Measurements from ENCODE around the gene MTHFR. TPM values are rescaled to one million over a fixed set of nuclear protein-coding genes. Genes with fewer than 3 reads are reported as not detected.

Gene MTHFR
- total and polyA plus RNA-seq, 2 of the 4 experiments (the other 2 are of a cell fraction): 7.3 to 7.4 TPM

DNA sequence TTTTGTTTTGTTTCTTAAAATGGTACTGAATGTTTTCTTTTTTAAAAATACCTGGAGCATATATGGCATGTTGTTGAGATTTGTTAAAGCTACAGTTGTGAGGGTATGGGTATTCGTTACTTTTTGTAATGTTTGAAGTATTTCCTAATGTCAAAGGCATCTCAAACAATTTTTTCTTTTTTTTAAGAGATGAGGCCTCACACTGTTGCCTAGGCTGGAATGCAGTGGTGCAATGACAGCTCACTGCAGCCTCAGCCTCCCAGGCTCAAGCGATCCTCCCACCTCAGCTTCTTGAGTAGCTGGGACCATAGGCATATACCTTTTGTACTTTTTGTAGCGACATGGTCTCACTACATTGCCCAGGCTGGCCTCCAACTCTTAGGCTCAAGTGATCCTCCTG lies 16.3 kb upstream of the MTHFR start:
- Histone ChIP-seq H3K9ac (ENCODE audit: low read depth, low read length) (no peak overlapping the region), H4K5ac (ENCODE audit: low read depth, low read length) (no peak overlapping the region), H2BK15ac (ENCODE audit: low read depth, low read length) (no peak overlapping the region), H4K8ac (ENCODE audit: low read depth in 2 of 2, low read length in 2 of 2) (peak overlapping the region in 1 of 2 experiments; percentile 51; a peak in 2 of 4 replicates), H3K27ac (ENCODE audit: insufficient read depth, low read length) (peak overlapping the region; percentile 6; the same call in 1 of the 2 replicates), H3K18ac (ENCODE audit: low read depth, low read length) (no peak overlapping the region), H3K27me3 (ENCODE audit: control insufficient read depth, insufficient read depth, low read length) (no peaks in the 10 kb centered on the region), H3K14ac (replicated peaks; ENCODE audit: low read depth, low read length) (no peak overlapping the region; the same call in 1 of the 2 replicates), H4K20me1 (ENCODE audit: insufficient read depth, low read length) (0 out of 2 replicates have a peak, but pooled peaks cover 3% of the 10 kb centered on the region), H3K4me2 (ENCODE audit: low read depth, low read length) (no peak overlapping the region), H3K79me1 (ENCODE audit: low read depth in 1 of 2, low read length in 2 of 2) (peaks cover 0 to 20% of the 10 kb centered on the region in 2 experiments; a peak in 3 of 4 replicates), H2AFZ (replicated peaks; ENCODE audit: low read length, poor library complexity) (no peak overlapping the region), H3K23ac (ENCODE audit: low read depth, low read length) (no peak overlapping the region; the same call in 1 of the 2 replicates), H3K56ac (ENCODE audit: extremely low read depth, insufficient read depth, low read length) (no peak overlapping the region; the same call in 1 of the 2 replicates), H2AK9ac (replicated peaks; ENCODE audit: low read depth, low read length, poor library complexity) (no peak overlapping the region), H3K36me3 (ENCODE audit: control insufficient read depth, insufficient read depth, low read length) (peaks cover 50% of the 10 kb centered on the region), H3K9me3 (ENCODE audit: control insufficient read depth, insufficient read depth, low read length) (no peaks in the 10 kb centered on the region), H4K91ac (ENCODE audit: insufficient read depth, low read depth, low read length) (no peak overlapping the region; the same call in 1 of the 2 replicates), H2AK5ac (ENCODE audit: low read depth, low read length) (peak overlapping the region; percentile 48; the same call in 1 of the 2 replicates), H3K9me1 (ENCODE audit: insufficient read depth, low read length) (peaks cover 11% of the 10 kb centered on the region), H3K4me1 (ENCODE audit: control insufficient read depth, insufficient read depth, low read length) (peaks cover 1% of the 10 kb centered on the region; the same call in 1 of the 2 replicates), H3K4me3 (ENCODE audit: insufficient read depth, low read depth, low read length) (no peak overlapping the region), H2BK120ac (ENCODE audit: low read depth, low read length) (no peak overlapping the region), H3K4ac (ENCODE audit: low read depth, low read length) (peak overlapping the region; percentile 59), H2BK20ac (ENCODE audit: low read depth, low read length) (no peak overlapping the region), H2BK5ac (ENCODE audit: low read depth, low read length, poor library complexity, severe bottlenecking) (peak overlapping the region; percentile 70)
- 100% methylated on average over 1 of the region's 3 CpGs; no CpG with 5 or more reads in 1 of the 2 experiments for WGBS, 2 experiments (ENCODE audit: extremely low coverage in 2 of 2, insufficient read length in 1 of 2)
- DNase-seq: peak; percentile 68
- in situ Hi-C loops (cut with MboI; ENCODE audit: low sequenced_read_pairs) (no loop called here), intact Hi-C loops (cut with micrococcal nuclease) (no loop called here), dilution Hi-C loops (cut with HindIII; ENCODE audit: low sequenced_read_pairs, unreplicated experiment) (no loop called here)
- ChIA-PET CTCF (interaction anchor here (0.6 kb wide), 1 partner anchor 1937 kb away, joined by 3 read pairs; no protein-coding TSS in a partner anchor), POLR2A (ENCODE audit: unreplicated experiment) (interaction anchor here (0.6 kb wide), 1 partner anchor 764 kb away, joined by 3 read pairs; no protein-coding TSS in a partner anchor)
- ATAC-seq (ENCODE audit: low read depth): peak; percentile 87
- TF ChIP-seq CHD1 (IDR thresholded peaks at IDR 0.05; ENCODE audit: low read depth, low read length) (no peak), RCOR1 (IDR thresholded peaks at IDR 0.05; ENCODE audit: insufficient replicate concordance, low read length) (no peak), RAD21 (IDR thresholded peaks at IDR 0.05; ENCODE audit: low read length) (no peak), MAZ (IDR thresholded peaks at IDR 0.05; ENCODE audit: borderline replicate concordance, low read depth, low read length) (no peak), SMC3 (IDR thresholded peaks at IDR 0.05; ENCODE audit: low read depth, low read length) (no peak), RFX5 (IDR thresholded peaks at IDR 0.05; ENCODE audit: low read depth, low read length) (no peak), CEBPB (IDR thresholded peaks at IDR 0.05; ENCODE audit: low read depth, low read length) (peak; percentile 77)
- TF ChIP-seq, protein P1, sequence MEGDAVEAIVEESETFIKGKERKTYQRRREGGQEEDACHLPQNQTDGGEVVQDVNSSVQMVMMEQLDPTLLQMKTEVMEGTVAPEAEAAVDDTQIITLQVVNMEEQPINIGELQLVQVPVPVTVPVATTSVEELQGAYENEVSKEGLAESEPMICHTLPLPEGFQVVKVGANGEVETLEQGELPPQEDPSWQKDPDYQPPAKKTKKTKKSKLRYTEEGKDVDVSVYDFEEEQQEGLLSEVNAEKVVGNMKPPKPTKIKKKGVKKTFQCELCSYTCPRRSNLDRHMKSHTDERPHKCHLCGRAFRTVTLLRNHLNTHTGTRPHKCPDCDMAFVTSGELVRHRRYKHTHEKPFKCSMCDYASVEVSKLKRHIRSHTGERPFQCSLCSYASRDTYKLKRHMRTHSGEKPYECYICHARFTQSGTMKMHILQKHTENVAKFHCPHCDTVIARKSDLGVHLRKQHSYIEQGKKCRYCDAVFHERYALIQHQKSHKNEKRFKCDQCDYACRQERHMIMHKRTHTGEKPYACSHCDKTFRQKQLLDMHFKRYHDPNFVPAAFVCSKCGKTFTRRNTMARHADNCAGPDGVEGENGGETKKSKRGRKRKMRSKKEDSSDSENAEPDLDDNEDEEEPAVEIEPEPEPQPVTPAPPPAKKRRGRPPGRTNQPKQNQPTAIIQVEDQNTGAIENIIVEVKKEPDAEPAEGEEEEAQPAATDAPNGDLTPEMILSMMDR (conservative IDR thresholded peaks at IDR 0.05; ENCODE audit: low read depth, low read length): no peak
- BruUV-seq (replicated peaks): no TSS peak
